Measurements from ENCODE around the gene VPS13C. TPM values are rescaled to one million over a fixed set of nuclear protein-coding genes. Genes with fewer than 3 reads are reported as not detected.

The VPS13C gene
- total RNA-seq, 1 experiment from 2014 or later: 20.9 TPM

- Mint-ChIP-seq H3K4me1 (no peaks in the 10 kb centered on the region; the same call in 1 of the 2 replicates), H3K27me3 (ENCODE audit: low read depth) (no peaks in the 10 kb centered on the region), H3K27ac (no peak overlapping the region), H3K9me3 (no peaks in the 10 kb centered on the region), H3K36me3 (no peaks in the 10 kb centered on the region), H3K4me3 (no peak overlapping the region)
- ATAC-seq (no peak), DNase-seq (ENCODE audit: low spot score) (no peak)
- CTCF ChIA-PET: no interaction called here
- TF ChIP-seq CDX4 (CRISPR knock-in tag; IDR thresholded peaks at IDR 0.05; ENCODE audit: borderline replicate concordance) (no peak), MLX (CRISPR knock-in tag; IDR thresholded peaks at IDR 0.05) (no peak), FOXJ3 (CRISPR knock-in tag; IDR thresholded peaks at IDR 0.05; ENCODE audit: borderline replicate concordance) (no peak), PRRX2 (CRISPR knock-in tag; IDR thresholded peaks at IDR 0.05) (no peak), IRF1 (CRISPR knock-in tag; IDR thresholded peaks at IDR 0.05) (no peak), E2F1 (CRISPR knock-in tag; IDR thresholded peaks at IDR 0.05) (no peak), ATF2 (CRISPR knock-in tag; IDR thresholded peaks at IDR 0.05; ENCODE audit: borderline replicate concordance, low read depth) (no peak), ETV6 (CRISPR knock-in tag; IDR thresholded peaks at IDR 0.05) (no peak)
- POLR2A ChIA-PET: no interaction called here
These were observed 45.8 kb upstream of the VPS13C start for GRCh38 chr15:62106096-62106495.

- ChIA-PET POLR2A (no interaction called here), CTCF (no interaction called here)
- no peaks in the 10 kb centered on the region; the same call in 1 of the 2 replicates for H3K4me1 Mint-ChIP-seq
- ATAC-seq: no peak
- H3K27me3 Mint-ChIP-seq (ENCODE audit: low read depth): no peaks in the 10 kb centered on the region
- no peaks in the 10 kb centered on the region for H3K9me3 Mint-ChIP-seq
- no peaks in the 10 kb centered on the region for H3K36me3 Mint-ChIP-seq
- DNase-seq (ENCODE audit: low spot score): no peak
- no peak overlapping the region for H3K27ac Mint-ChIP-seq
- H3K4me3 Mint-ChIP-seq: no peak overlapping the region
- no peak for TF ChIP-seq SMAD4 (CRISPR knock-in tag; IDR thresholded peaks at IDR 0.05)
- TF ChIP-seq ESRRA (CRISPR knock-in tag; IDR thresholded peaks at IDR 0.05; ENCODE audit: borderline replicate concordance): no peak
- TF ChIP-seq HMGA2 (CRISPR knock-in tag; IDR thresholded peaks at IDR 0.05): no peak
- no peak for TF ChIP-seq STAT6 (CRISPR knock-in tag; conservative IDR thresholded peaks at IDR 0.05; ENCODE audit: low read depth)
- no peak for TF ChIP-seq E2F4 (CRISPR knock-in tag; IDR thresholded peaks at IDR 0.05; ENCODE audit: borderline replicate concordance, low read depth)
- no peak for TF ChIP-seq IRF1 (CRISPR knock-in tag; IDR thresholded peaks at IDR 0.05)
- TF ChIP-seq FOXK1 (CRISPR knock-in tag; IDR thresholded peaks at IDR 0.05): no peak
- no peak for TF ChIP-seq FOXP4 (CRISPR knock-in tag; IDR thresholded peaks at IDR 0.05)
- TF ChIP-seq E2F1 (CRISPR knock-in tag; IDR thresholded peaks at IDR 0.05): no peak
- no peak for TF ChIP-seq ZNF232 (CRISPR knock-in tag; IDR thresholded peaks at IDR 0.05)
- no peak for TF ChIP-seq FOXJ3 (CRISPR knock-in tag; IDR thresholded peaks at IDR 0.05; ENCODE audit: borderline replicate concordance)
- TF ChIP-seq ELF4 (CRISPR knock-in tag; IDR thresholded peaks at IDR 0.05; ENCODE audit: low read depth): no peak
- TF ChIP-seq TEAD1 (CRISPR knock-in tag; IDR thresholded peaks at IDR 0.05): no peak
These were observed 45.0 kb upstream of the VPS13C start for GRCh38 chr15:62105266-62105665.

Measured in WTC11 (cell line).